Type B pancreatic cell (in vitro differentiated cells): ENCODE data around the gene TTLL5. TPM values are rescaled to one million over a fixed set of nuclear protein-coding genes. Genes with fewer than 3 reads are reported as not detected.

Source experiments
- DNase-seq: peaks from one replicate; pipeline ENCODE4 v3.0.0; 2021; ENCODE audit warnings: mixed read lengths; ENCODE audit not compliant: unreplicated experiment; ENCODE audit errors: extremely low spot score
- H3K27ac Mint-ChIP-seq: 2 replicates; pipeline ENCODE4 v1.8.0; 2021; ENCODE audit warnings: mild to moderate bottlenecking, mixed read lengths
- H3K27me3 Mint-ChIP-seq: 2 replicates; pipeline ENCODE4 v1.8.0; 2021; ENCODE audit warnings: mixed read lengths
- H3K36me3 Mint-ChIP-seq: 2 replicates; pipeline ENCODE4 v1.8.0; 2021; ENCODE audit warnings: mixed read lengths
- H3K4me1 Mint-ChIP-seq: one replicate; pipeline ENCODE4 v1.8.0; 2021; ENCODE audit warnings: mixed read lengths; ENCODE audit not compliant: unreplicated experiment
- H3K4me3 Mint-ChIP-seq: 2 replicates; pipeline ENCODE4 v1.8.0; 2021; ENCODE audit warnings: mild to moderate bottlenecking, mixed read lengths
- H3K9me3 Mint-ChIP-seq: 2 replicates; pipeline ENCODE4 v1.8.0; 2021; ENCODE audit warnings: mixed read lengths
- total RNA-seq: library from RNA; stranded (reverse); gene quantifications from 2 replicates; pipeline ENCODE4 v1.2.1, GENCODE V29; 2021; ENCODE audit warnings: low replicate concordance
- TF ChIP-seq, protein P1 (sequence below): fragments of 200-600 bp; sonication (generic); conservative IDR thresholded peaks from 2 replicates; pipeline ENCODE4 v1.5.0; 2021; ENCODE audit warnings: antibody characterized with exemption, mild to moderate bottlenecking

The TTLL5 gene
- total RNA-seq, 1 donor from 2014 or later = 44.7 TPM

DNA sequence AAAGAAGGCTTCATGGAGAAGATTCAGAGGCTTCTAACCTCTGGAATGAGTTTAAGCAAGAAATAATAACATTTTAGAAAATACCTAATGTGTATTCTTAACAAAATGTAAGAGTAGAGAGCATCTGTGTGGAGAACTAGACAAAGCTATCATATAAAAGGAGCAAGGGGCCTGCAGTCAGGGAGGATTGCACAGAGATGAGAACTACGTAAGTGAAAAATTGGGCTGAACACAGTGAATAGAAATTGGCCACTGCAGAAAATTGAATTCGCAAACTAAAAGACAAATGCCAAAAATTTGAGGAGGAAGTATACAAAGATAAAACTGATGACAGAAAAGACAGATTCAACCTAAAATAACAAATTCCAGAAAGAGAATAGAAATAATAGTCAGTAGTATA lies 227.9 kb downstream of the TTLL5 start:
- no peak overlapping the region for H3K4me3 Mint-ChIP-seq
- no peak for DNase-seq
- no peaks in the 10 kb centered on the region for H3K27me3 Mint-ChIP-seq
- peaks cover 23% of the 10 kb centered on the region for H3K36me3 Mint-ChIP-seq
- TF ChIP-seq, protein P1, sequence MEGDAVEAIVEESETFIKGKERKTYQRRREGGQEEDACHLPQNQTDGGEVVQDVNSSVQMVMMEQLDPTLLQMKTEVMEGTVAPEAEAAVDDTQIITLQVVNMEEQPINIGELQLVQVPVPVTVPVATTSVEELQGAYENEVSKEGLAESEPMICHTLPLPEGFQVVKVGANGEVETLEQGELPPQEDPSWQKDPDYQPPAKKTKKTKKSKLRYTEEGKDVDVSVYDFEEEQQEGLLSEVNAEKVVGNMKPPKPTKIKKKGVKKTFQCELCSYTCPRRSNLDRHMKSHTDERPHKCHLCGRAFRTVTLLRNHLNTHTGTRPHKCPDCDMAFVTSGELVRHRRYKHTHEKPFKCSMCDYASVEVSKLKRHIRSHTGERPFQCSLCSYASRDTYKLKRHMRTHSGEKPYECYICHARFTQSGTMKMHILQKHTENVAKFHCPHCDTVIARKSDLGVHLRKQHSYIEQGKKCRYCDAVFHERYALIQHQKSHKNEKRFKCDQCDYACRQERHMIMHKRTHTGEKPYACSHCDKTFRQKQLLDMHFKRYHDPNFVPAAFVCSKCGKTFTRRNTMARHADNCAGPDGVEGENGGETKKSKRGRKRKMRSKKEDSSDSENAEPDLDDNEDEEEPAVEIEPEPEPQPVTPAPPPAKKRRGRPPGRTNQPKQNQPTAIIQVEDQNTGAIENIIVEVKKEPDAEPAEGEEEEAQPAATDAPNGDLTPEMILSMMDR = no peak
- no peaks in the 10 kb centered on the region for H3K9me3 Mint-ChIP-seq
- H3K4me1 Mint-ChIP-seq = peaks cover 18% of the 10 kb centered on the region
- no peak overlapping the region for H3K27ac Mint-ChIP-seq

DNA sequence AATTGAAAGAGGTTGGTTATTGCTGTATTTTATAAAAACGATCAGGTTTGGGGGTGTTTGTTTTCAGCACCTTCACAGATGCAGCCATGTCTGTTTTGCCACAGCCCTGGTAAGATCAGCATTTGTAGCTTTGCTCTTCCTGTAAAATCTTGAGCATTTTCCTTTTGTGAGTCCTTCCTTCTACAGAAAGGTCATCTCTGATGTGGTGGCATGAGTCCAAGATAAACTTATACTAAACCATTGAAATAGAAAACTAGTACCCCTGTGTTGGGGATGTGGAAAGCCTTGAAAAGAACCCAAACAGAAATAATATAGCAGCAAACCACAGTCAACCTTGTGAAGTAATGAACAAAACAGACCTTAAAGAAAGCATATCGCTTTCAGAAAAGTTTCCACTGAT lies 235.3 kb downstream of the TTLL5 start:
- Mint-ChIP-seq H3K4me1 (peaks cover 8% of the 10 kb centered on the region), H3K36me3 (peaks cover 7% of the 10 kb centered on the region), H3K4me3 (no peak overlapping the region), H3K9me3 (no peaks in the 10 kb centered on the region), H3K27ac (peak overlapping the region; percentile 14), H3K27me3 (no peaks in the 10 kb centered on the region)
- no peak for DNase-seq
- TF ChIP-seq, protein P1 = no peak

DNA sequence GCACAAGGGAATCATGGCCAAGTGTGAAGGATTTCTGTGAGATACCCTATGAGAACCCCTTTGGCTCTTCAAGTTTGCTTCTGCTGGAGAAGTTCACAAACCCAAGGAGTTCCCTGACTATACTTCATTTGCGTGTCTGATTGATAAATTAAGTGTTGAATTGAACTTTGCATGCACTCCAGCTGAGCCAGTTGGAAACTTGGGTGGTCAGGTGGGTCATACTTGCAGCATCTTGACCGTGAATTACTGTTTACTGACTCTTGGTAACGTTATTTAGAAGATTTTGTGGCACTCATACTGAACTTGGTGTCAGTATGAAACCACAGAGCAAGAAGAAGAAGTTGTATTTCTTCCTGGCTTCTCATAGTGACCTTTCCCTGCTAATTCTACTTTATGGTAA lies 243.3 kb downstream of the TTLL5 start:
- Mint-ChIP-seq H3K36me3 (peaks cover 8% of the 10 kb centered on the region), H3K4me3 (no peak overlapping the region), H3K4me1 (peaks cover 30% of the 10 kb centered on the region), H3K9me3 (no peaks in the 10 kb centered on the region), H3K27ac (no peak overlapping the region), H3K27me3 (no peaks in the 10 kb centered on the region)
- TF ChIP-seq, protein P1 = no peak
- no peak for DNase-seq

DNA sequence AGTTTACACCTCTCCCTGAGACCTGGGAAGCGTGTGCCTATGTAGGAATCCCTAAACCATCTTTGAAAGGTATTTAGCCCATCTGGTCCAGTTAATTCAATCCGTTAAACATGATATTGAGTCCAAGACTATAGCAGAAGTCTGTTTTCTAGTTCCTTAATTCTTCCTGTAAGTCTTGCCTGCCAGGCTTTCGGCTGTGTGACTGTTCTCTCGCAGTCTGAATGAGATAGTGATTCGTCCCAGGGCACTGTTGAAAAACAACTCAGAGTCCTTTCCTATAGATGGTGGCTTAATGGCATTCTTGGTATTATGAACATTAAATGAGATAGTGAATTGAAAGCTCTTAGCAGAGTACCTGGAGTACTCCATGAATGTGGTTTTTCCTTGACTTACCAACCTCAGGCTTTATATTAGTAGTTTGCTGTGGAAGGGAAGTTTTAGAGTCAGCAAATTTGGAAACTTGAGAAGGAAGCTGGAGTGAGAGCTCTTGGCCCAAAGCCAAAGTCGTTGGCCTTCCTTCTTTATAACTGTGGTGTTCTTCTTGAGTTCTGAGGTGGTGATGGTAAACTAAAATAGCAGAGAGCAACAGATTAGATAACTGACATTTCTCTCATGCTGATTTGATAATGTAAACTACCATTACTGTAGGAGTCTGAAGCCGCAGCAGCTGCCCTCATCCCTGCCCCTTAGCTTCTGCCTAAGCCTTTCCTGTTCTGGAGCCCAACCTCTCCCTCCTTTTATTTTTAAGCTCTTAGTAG lies 244.3 kb downstream of the TTLL5 start:
- H3K27me3 Mint-ChIP-seq = no peaks in the 10 kb centered on the region
- peaks cover 8% of the 10 kb centered on the region for H3K36me3 Mint-ChIP-seq
- TF ChIP-seq, protein P1 = no peak
- H3K4me1 Mint-ChIP-seq = peaks cover 40% of the 10 kb centered on the region
- H3K27ac Mint-ChIP-seq = no peak overlapping the region
- no peak for DNase-seq
- no peaks in the 10 kb centered on the region for H3K9me3 Mint-ChIP-seq
- no peak overlapping the region for H3K4me3 Mint-ChIP-seq

DNA sequence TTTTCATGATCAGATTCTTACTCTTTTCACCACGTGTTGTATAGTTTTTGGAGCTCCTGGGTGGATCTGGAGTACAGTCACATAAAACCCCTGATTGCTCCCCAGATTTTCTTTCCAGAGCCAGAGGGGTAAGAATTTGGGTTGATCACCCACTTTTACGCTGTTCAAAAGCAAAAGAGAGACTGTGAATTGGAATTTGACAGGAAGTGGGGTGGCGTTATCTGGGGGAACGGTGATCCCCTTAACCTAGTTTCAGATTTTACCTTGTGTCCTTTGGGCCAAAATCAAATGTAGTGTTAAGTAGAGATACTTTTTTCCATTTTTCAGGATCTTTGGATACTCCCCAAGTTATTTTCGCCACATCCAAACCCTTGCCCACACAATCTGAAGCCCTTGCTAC lies 245.2 kb downstream of the TTLL5 start:
- Mint-ChIP-seq H3K4me3 (no peak overlapping the region), H3K27ac (no peak overlapping the region), H3K27me3 (no peaks in the 10 kb centered on the region), H3K4me1 (peaks cover 45% of the 10 kb centered on the region), H3K36me3 (peaks cover 3% of the 10 kb centered on the region), H3K9me3 (no peaks in the 10 kb centered on the region)
- TF ChIP-seq, protein P1 = no peak
- no peak for DNase-seq
